GOT3 (cell line): ENCODE results near the gene MCM9.

Experiments
- DNase-seq: peaks from one replicate; lab custom pipeline; 2025; ENCODE audit warnings: mixed read lengths; lab: John Stamatoyannopoulos, UW

MCM9 gene

GRCh38 chr6:118934461-118935330 is at the start of gene MCM9:
Gene MCM9, minus strand, starts transcription at chr6:118935159. Its CDS starts 3,436 bp downstream, at chr6:118931723.
- peak; percentile 80 for DNase-seq

GRCh38 chr6:118984342-118984741 is 49.4 kb upstream of the MCM9 start:
- no peak for DNase-seq

DNA sequence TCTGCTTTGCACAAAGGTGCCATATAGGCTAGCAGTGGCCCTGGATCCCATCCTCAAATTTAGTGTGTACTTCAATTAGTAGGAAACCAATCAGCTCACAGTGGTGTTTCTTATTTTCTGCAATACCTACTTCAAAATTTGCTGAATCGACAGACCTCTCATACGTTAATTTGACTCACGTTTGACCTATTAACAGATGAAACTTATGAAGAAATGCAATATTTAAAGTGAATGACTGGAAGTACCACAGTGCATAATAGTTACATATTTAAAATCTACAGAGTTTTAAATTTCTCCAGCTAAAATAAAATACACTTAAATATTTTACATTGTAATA is 47.6 kb upstream of the MCM9 start:
- DNase-seq = no peak

DNA sequence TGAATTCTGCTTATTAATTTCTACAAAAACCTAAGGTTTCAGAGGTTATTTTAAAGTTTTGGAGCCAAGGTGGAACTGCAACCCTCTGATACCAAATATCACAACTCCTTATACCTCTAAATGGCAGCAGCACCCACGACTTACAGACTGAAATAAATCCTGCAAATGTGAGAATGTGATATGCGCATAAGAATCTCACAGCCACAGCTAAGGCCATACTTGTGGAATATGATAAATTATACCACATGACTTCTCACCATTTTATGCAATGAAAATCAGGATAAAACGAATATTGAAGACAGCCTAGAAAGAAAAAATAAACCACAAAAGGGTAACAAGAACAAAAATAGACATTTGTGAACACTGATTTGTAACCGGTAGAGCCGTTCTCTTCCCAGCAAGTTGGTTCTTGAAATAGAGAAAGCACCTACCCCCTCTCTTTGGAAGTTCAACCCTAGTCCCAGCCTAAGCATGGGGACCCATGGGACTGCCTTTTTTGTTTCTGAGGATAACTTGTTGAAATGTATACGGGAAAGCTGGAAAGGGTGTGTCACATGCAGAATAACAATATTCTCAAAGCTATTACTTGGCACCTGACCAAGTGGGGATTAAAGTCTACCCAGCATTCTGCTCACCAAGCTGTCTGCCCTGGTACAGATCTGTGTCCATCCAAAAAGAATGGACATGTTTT is 47.1 kb upstream of the MCM9 start:
- no peak for DNase-seq

DNA sequence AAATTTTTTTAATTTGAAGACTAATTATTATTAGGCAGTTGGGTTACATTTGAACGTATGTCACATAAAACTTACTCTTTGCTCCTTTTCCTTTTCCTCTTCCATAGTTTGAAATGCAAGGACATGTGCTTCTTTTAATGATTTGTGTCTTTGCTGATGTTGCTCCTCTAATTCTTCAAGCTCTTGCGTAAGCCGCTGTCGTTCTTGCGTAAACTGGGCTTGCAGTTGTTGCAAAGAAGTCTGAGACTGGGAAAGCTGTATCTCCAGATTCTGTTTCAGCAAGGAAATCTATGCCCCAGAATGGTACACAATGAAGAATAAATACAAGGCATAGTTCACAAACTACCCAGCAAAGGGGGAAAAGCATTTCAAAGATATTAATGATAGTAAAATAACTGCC is 45.1 kb upstream of the MCM9 start:
- DNase-seq = no peak

- no peak for DNase-seq
Observed at GRCh38 chr6:118974790-118975189, 39.8 kb upstream of the MCM9 start.

DNA sequence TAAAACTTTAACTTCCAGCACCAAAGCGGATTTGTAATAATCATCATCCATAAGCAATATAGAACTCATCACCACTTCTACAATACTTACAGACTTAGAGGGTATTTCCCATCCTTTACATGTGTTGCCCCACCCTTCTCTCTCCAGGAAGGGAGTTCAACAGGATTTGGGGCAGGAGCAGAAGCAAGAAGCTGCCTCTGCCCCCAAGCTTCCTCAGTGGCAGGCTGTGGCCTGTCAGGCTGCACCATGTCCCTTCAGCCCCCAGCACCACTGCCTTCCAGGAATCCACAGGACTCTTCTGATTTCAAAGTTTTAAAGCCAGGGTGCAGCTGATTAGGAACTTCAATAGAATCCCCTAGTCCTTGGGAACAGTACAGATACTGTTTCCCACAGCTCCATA is 36.7 kb upstream of the MCM9 start:
- DNase-seq = no peak

DNA sequence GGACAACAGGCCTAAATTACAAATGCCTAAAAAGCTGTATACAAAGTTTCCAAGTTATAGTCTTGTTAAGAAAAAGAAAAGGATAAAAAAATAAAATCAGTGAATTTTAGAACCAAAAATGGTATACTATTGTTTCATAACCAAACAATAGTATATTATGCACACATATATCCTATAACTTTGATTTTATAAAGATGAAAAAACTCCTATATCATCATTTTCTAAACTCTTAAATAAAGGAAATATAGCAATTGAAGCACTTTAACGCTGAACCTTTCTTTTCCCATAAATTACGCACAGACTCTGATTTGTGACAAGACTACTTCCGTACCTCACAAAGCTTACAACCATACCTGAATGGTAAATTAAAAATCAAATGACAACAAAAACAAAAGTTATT is 35.9 kb upstream of the MCM9 start:
- DNase-seq = no peak

DNA sequence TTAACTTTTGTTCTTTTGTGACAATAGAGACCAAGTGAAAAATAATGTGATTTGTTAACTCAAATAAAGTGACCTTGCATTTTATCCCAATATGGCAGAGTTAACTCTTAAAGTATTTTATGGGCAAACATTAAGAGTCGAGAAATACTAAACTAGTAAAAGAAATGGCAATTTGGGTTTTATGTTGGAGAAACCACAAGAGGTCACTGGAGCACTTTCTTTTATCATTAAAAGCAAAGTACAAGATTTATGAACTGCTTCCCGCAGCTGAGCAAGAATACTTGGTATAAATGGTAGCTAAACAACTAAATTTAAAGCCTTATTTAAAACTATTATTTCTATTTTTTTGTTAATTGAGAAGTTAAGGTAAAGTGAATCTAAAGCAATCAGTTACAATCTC is 33.5 kb upstream of the MCM9 start:
- DNase-seq = no peak

GRCh38 chr6:118967239-118967638 is 32.3 kb upstream of the MCM9 start:
- DNase-seq = no peak

GRCh38 chr6:118965843-118966370 is 30.9 kb upstream of the MCM9 start:
- DNase-seq = no peak

DNA sequence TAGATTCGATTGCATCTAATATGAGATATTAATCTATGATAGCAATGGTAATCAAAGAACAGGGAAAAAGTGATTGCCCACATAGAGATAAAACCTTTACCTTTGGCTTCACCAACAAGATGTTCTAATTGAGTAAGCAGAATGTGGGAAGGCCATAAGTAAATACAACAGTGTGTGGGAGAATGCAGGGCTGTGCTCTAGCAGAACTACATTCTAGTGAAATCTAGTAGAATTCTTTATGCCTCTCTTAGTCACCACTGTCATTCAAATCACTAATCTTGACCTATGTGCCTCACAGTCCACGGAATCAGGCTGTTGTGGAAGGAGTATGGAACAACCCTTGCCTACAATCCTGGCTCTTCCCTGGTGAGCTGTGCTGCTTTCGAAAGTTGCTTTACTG is 30.4 kb upstream of the MCM9 start:
- DNase-seq = no peak

DNA sequence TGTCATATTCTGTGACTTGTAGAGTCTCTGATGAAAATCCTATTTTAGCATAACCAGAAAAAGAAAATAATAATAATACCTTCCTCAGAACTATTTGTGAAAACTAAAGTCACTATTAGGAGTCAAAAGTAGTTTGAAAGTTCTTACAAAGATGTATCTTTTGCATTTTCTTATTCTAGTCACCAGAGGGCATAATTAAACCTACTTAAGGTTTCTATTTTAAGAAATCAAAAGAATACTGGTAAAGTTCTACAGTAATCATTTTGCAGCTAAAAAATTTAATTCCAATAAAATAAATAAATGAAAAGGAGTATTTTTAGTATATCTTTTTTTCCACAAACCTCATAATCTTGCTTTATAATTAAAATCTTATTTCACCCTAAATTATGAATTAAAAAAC is 28.0 kb upstream of the MCM9 start:
- DNase-seq = no peak

- DNase-seq = no peak
Observed at GRCh38 chr6:118959903-118960302, 24.9 kb upstream of the MCM9 start.

DNA sequence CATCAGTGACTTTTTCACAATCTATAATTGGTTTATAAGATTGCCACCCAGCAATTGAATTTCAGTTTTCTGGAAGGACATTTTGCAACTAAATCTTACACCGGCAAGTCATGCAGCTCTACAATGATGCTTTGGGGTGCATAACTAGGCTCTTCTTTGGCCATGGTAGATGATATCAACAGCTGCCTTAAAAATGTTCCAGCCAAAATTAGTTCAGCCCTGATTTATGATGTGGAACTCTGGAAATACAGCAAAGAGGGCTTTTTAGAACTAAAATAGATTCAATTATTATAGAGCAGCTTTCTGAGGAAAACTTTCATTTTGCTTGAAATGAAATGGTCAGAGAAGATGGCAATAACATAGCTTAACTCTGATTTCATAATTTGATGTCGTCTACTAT is 18.4 kb upstream of the MCM9 start:
- DNase-seq = no peak

DNA sequence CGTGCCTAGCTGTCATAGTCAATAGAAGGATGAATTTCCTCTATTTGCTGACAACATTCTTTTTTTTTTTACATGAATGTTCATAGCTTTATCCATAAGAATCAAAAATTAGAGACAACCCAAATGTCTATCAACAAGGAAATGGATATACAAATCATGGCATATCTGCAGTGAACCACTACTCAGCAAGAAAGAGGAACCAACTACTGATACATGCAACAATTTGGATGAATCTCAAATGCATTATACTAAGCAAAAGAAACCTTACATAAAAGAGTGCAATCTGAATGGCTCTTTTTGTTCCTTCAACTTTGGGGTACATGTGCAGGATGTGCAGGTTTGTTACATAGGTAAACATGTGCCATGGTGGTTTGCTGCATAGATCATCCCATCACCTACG is 17.7 kb upstream of the MCM9 start:
- no peak for DNase-seq

DNA sequence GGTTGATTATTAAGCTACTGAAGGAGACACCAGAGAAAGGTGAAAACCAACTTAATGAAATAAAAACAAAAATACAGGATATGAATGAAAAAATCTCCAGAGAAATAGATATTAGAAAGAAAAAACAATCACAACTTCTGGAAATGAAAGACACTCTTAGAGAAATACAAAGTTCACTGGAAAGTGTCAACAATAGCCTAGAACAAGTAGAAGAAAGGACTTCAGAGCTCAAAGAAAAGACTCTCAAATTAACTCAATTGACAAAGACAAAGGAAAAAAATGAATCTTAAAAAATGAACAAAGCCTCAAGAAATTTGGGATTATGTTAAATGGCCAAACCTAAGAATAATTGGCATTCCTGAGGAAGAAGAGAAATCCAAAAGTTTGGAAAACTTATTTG is 10.3 kb upstream of the MCM9 start:
- no peak for DNase-seq

DNA sequence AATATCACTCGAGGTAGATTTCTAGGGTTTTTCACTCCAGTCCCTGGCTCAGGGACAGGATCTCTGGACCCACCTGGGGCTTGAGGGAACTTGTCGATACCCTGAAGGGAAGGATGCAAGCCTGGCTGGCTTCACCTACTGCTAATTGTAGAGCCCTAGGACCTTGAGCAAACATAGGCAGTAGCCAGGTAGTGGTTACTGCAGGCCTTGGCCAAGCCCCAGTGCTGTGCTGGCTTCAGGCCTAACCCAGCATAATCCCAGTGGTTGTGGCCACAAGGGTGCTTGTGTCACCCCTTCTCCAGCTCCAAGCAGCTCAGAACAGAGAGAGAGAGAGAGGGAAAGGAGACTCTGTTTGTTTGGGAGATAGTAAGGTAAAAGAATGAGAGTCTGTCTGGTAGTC is 5.8 kb upstream of the MCM9 start:
- DNase-seq = no peak

- no peak for DNase-seq
Observed at GRCh38 chr6:118939683-118940082, 4.7 kb upstream of the MCM9 start.

DNA sequence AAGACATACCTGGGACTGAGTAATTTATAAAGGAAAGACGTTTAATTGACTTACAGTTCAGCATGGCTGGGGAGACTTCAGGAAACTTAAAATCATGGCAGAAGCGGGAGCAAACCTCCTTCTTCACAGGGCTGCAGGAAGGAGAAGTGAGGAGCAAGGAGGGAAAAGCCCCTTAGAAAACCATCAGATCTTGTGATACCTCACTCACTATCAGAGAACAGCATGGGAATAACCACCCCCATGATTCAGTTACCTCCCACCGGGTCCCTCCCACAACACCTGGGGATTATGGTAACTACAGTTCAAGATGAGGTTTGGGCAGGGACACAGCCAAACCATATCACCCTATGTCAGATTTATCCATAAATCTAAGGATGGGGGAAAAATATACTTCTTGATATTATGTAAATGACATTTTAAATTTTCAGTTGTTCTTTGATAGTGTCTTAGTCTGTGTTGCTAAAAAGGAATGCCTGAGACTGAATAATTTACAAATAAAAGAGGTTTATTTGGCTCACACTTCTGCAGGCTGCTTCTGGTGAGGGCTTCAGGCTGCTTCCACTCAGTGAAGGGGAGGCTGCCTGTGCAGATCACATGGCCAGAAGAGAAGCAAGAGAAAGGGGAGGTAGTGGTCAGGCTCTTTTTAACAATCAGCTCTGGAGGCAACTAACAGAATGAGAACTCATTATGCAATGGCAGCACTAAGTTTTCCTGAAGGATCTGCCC is 1.2 kb upstream of the MCM9 start:
- no peak for DNase-seq

DNA sequence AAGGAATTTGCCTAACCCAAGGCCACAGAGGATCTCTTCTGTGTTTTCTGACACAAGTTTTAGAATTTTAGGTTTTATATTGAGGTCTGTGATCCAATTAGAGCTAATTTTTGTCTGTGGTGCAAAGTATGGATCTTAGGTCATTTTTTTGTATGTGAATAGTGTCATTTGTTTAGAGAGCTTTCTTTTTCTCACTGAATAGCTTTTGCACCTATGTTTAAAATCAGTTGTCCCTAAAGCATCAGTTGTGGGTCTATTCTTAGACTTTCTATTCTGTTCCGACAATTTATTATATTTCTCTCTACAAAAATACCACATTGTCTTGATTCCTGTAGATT is 341 bp upstream of the MCM9 start:
- DNase-seq = no peak

- no peak for DNase-seq
Observed at GRCh38 chr6:118933855-118934460, 1.0 kb downstream of the MCM9 start.
